Neutrophil (primary cell): ENCODE measurements around the gene DHRS4.
"Not testable (repeated sequence)": the region's sequence is repeated elsewhere in the genome, so short reads cannot be mapped to it uniquely, and the experiment has no call there.

ENCODE experiments used
- H3K27ac ChIP-seq: fragments of 200-600 bp; sonication (generic); 2 replicates; pipeline ENCODE4 v1.5.1; 2016; ENCODE audit warnings: mild to moderate bottlenecking, moderate library complexity
- H3K27me3 ChIP-seq: fragments of 200-600 bp; sonication (generic); 2 replicates; pipeline ENCODE4 v1.6.0; 2016; ENCODE audit warnings: mild to moderate bottlenecking
- H3K36me3 ChIP-seq: fragments of 200-600 bp; sonication (generic); 2 replicates; pipeline ENCODE4 v1.5.1; 2017
- H3K4me1 ChIP-seq, 2 experiments: fragments of 200-600 bp in 1 of 2; sonication (generic) in 1 of 2; 1 replicate in 1 of 2; 2 replicates in 1 of 2; pipeline versions ENCODE4 v1.5.1 to v1.6.1; 2013 to 2016; ENCODE audit warnings: low read depth in 1 of 2, low read length in 1 of 2, mild to moderate bottlenecking in 1 of 2, moderate library complexity in 1 of 2; ENCODE audit not compliant: control insufficient read depth in 1 of 2, insufficient read depth in 1 of 2
- H3K4me3 ChIP-seq, 2 experiments: fragments of 200-600 bp in 1 of 2; sonication (generic) in 1 of 2; 1 replicate in 1 of 2; 2 replicates in 1 of 2; pipeline ENCODE4 v1.5.1; 2013 to 2016; ENCODE audit warnings: low read depth in 1 of 2, low read length in 1 of 2, mild to moderate bottlenecking in 1 of 2, moderate library complexity in 1 of 2
- H3K9me3 ChIP-seq: fragments of 200-600 bp; sonication (generic); 2 replicates; pipeline ENCODE4 v1.5.1; 2016
- CTCF ChIP-seq: fragments of 200-600 bp; sonication (generic); IDR thresholded peaks from 2 replicates; pipeline ENCODE4 v1.5.1; 2016; ENCODE audit warnings: antibody characterized with exemption

DHRS4 gene

GRCh38 chr14:23941230-23941629, 12.3 kb upstream of the DHRS4 start:
- no peaks in the 10 kb centered on the region for H3K4me1 ChIP-seq
- H3K9me3 ChIP-seq, result no peaks in the 10 kb centered on the region
- TF ChIP-seq CTCF, result no peak
- no peak overlapping the region for H3K4me3 ChIP-seq
- no peaks in the 10 kb centered on the region for H3K27me3 ChIP-seq
- H3K36me3 ChIP-seq, result no peaks in the 10 kb centered on the region
- no peak overlapping the region for H3K27ac ChIP-seq

GRCh38 chr14:23941669-23942068, 11.9 kb upstream of the DHRS4 start:
- no peak for TF ChIP-seq CTCF
- H3K36me3 ChIP-seq, result no peaks in the 10 kb centered on the region
- H3K27me3 ChIP-seq, result no peaks in the 10 kb centered on the region
- H3K4me3 ChIP-seq, result no peak overlapping the region
- no peak overlapping the region for H3K27ac ChIP-seq
- H3K9me3 ChIP-seq, result no peaks in the 10 kb centered on the region
- H3K4me1 ChIP-seq, result no peaks in the 10 kb centered on the region

- no peaks in the 10 kb centered on the region for H3K27me3 ChIP-seq
- H3K9me3 ChIP-seq, result no peaks in the 10 kb centered on the region
- H3K4me1 ChIP-seq, result no peaks in the 10 kb centered on the region
- H3K4me3 ChIP-seq, result no peak overlapping the region
- no peak overlapping the region for H3K27ac ChIP-seq
- no peak for TF ChIP-seq CTCF
- no peaks in the 10 kb centered on the region for H3K36me3 ChIP-seq
Measured at GRCh38 chr14:23942587-23942986, 11.0 kb upstream of the DHRS4 start.

DNA sequence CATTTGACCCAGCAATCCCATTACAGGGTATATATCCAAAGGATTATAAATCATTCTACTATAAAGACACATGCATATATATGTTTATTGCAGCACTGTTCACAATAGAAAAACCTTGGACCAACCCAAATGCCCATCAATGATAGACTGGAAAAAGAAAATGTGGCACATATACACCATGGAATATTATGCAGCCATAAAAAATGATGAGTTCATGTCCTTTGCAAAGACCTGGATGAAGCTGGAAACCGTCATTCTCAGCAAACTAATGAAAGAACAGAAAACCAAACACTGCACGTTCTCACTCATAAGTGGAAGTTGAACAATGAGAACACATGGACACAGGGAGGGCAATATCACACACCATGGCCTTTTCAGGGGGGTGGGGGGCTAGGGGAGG, 4.5 kb upstream of the DHRS4 start:
- not testable (repeated sequence) for H3K36me3 ChIP-seq, H3K27me3 ChIP-seq, H3K4me1 ChIP-seq, H3K4me3 ChIP-seq, H3K9me3 ChIP-seq, H3K27ac ChIP-seq

DNA sequence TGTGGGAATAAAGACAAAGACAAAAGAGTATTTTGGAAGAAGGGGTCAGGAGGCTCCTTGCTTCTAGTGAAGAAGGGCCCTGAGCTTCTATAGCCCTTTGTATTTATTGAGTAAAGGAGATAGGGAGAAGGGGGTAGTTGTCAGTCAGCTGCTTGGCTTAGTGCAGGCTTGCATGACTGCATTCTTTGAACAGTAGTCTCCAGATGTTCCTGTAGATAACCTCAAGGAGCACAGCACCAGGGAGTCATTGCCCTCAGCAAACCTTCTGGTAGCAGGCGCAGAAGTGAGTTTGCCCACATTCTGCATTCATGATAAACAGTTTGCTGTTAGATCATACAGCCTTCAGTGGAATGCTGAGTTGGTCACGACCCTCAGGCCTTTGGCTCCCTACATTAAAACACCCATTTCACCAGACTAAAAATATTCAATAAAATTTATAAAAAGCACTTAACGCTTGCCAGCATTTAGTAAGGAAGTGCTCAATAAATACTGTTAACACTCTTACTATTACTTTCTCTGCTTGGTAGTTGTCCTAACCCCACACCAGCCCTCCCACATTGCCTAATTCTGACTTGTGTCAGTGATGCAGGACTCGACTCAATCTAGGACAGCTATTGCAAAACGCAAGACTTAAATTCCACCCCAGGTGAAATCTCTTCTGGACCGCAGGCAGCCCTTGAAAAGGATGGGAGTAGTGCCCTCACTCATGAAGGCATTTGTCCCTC, 3.0 kb upstream of the DHRS4 start:
- no peak for TF ChIP-seq CTCF
- Histone ChIP-seq H3K4me1 (peaks cover 6 to 10% of the 10 kb centered on the region in 2 experiments), H3K4me3 (no peak overlapping the region), H3K27ac (no peak overlapping the region), H3K27me3 (no peaks in the 10 kb centered on the region), H3K36me3 (no peaks in the 10 kb centered on the region), H3K9me3 (no peaks in the 10 kb centered on the region)

DNA sequence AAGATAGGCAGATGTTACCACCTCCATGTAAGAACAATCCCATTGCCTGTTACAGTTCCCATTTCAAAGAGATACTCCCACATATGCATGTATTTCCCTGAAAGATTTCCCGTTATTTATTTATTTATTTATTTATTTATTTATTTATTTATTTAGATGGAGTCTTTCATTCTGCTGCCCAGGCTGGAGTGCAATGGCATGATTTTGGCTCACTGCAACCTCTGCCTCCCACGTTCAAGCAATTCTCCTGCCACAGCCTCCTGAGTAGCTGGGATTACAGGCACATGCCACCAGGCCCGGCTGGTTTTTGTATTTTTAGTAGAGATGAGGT, 2.5 kb upstream of the DHRS4 start:
- H3K4me1 ChIP-seq, H3K27me3 ChIP-seq, H3K27ac ChIP-seq, H3K36me3 ChIP-seq, H3K4me3 ChIP-seq, H3K9me3 ChIP-seq: not testable (repeated sequence)
